Activated T-helper 2 cell treated with anti-CD3 and anti-CD28 coated beads, Interferon-gamma antibody, Interleukin-2, Interleukin-4, amounts not matched to agents 10 μg/mL and 5 μg/mL and 100 μg/mL, durations not matched to agents 14 hours and 24 hours and 36 hours (primary cell): Measurements from ENCODE around the gene MAS1L. TPM values are rescaled to one million over a fixed set of nuclear protein-coding genes. Genes with fewer than 3 reads are reported as not detected.

Source experiments
- DNase-seq: peaks from one replicate; pipeline ENCODE4 v3.0.0; 2021; ENCODE audit warnings: low spot score
- H3K27ac Mint-ChIP-seq: one replicate; pipeline ENCODE4 v1.8.0; 2021; ENCODE audit warnings: mixed read lengths
- H3K27me3 Mint-ChIP-seq: one replicate; pipeline ENCODE4 v1.8.0; 2021; ENCODE audit warnings: low read depth, mixed read lengths
- H3K36me3 Mint-ChIP-seq: one replicate; pipeline ENCODE4 v1.8.0; 2021; ENCODE audit warnings: low read depth, mixed read lengths
- H3K4me1 Mint-ChIP-seq: one replicate; pipeline ENCODE4 v1.8.0; 2021; ENCODE audit warnings: low read depth, mixed read lengths
- H3K4me3 Mint-ChIP-seq: one replicate; pipeline ENCODE4 v1.8.0; 2021; ENCODE audit warnings: low read depth, mild to moderate bottlenecking, moderate library complexity, mixed read lengths
- H3K9me3 Mint-ChIP-seq: one replicate; pipeline ENCODE4 v1.8.0; 2021; ENCODE audit warnings: mixed read lengths
- intact Hi-C: fragments of 100-400 bp; cut with micrococcal nuclease; formaldehyde crosslinking; loops from one replicate; pipeline ENCODE4 v1.15.1; 2023
- total RNA-seq: library from RNA; stranded (reverse); gene quantifications from 2 replicates; pipeline ENCODE4 v1.2.3, GENCODE V29; 2022

The MAS1L gene
- not detected in 2 replicates for total RNA-seq

GRCh38 chr6:29487660-29488059 is at the start of gene MAS1L:
Gene MAS1L (minus strand): TSS chr6:29487956. CDS start chr6:29487902, 54 bp downstream.
- no peaks in the 10 kb centered on the region for H3K4me1 Mint-ChIP-seq
- no peaks in the 10 kb centered on the region for H3K36me3 Mint-ChIP-seq
- H3K27ac Mint-ChIP-seq = no peak within 1 kb of the TSS
- no peaks in the 10 kb centered on the region for H3K9me3 Mint-ChIP-seq
- peaks cover 6% of the 10 kb centered on the region for H3K27me3 Mint-ChIP-seq
- DNase-seq = no peak
- no peak within 1 kb of the TSS for H3K4me3 Mint-ChIP-seq
- intact Hi-C loops = no loop called here

GRCh38 chr6:29532320-29532951 is 44.7 kb upstream of the MAS1L start:
- H3K27ac Mint-ChIP-seq = no peak overlapping the region
- intact Hi-C loops = no loop called here
- no peaks in the 10 kb centered on the region for H3K9me3 Mint-ChIP-seq
- H3K36me3 Mint-ChIP-seq = no peaks in the 10 kb centered on the region
- H3K27me3 Mint-ChIP-seq = no peaks in the 10 kb centered on the region
- no peak for DNase-seq
- no peaks in the 10 kb centered on the region for H3K4me1 Mint-ChIP-seq
- H3K4me3 Mint-ChIP-seq = no peak overlapping the region

GRCh38 chr6:29531668-29532067 is 43.9 kb upstream of the MAS1L start:
- H3K36me3 Mint-ChIP-seq = no peaks in the 10 kb centered on the region
- H3K27me3 Mint-ChIP-seq = no peaks in the 10 kb centered on the region
- DNase-seq = no peak
- no peaks in the 10 kb centered on the region for H3K4me1 Mint-ChIP-seq
- intact Hi-C loops = no loop called here
- H3K9me3 Mint-ChIP-seq = no peaks in the 10 kb centered on the region
- H3K27ac Mint-ChIP-seq = no peak overlapping the region
- no peak overlapping the region for H3K4me3 Mint-ChIP-seq

- intact Hi-C loops = no loop called here
- no peak for DNase-seq
- no peaks in the 10 kb centered on the region for H3K4me1 Mint-ChIP-seq
- H3K9me3 Mint-ChIP-seq = no peaks in the 10 kb centered on the region
- H3K27me3 Mint-ChIP-seq = no peaks in the 10 kb centered on the region
- H3K36me3 Mint-ChIP-seq = no peaks in the 10 kb centered on the region
- no peak overlapping the region for H3K27ac Mint-ChIP-seq
- H3K4me3 Mint-ChIP-seq = no peak overlapping the region
Observed at GRCh38 chr6:29530671-29531310, 43.0 kb upstream of the MAS1L start.

- H3K4me3 Mint-ChIP-seq = no peak overlapping the region
- intact Hi-C loops = no loop called here
- DNase-seq = no peak
- no peak overlapping the region for H3K27ac Mint-ChIP-seq
- no peaks in the 10 kb centered on the region for H3K9me3 Mint-ChIP-seq
- no peaks in the 10 kb centered on the region for H3K36me3 Mint-ChIP-seq
- peaks cover 8% of the 10 kb centered on the region for H3K27me3 Mint-ChIP-seq
- H3K4me1 Mint-ChIP-seq = no peaks in the 10 kb centered on the region
Observed at GRCh38 chr6:29529956-29530355, 42.2 kb upstream of the MAS1L start.

- DNase-seq = no peak
- H3K4me3 Mint-ChIP-seq = no peak overlapping the region
- H3K27ac Mint-ChIP-seq = no peak overlapping the region
- H3K9me3 Mint-ChIP-seq = no peaks in the 10 kb centered on the region
- no peaks in the 10 kb centered on the region for H3K36me3 Mint-ChIP-seq
- peaks cover 13% of the 10 kb centered on the region for H3K27me3 Mint-ChIP-seq
- intact Hi-C loops = no loop called here
- no peaks in the 10 kb centered on the region for H3K4me1 Mint-ChIP-seq
Observed at GRCh38 chr6:29528988-29529560, 41.3 kb upstream of the MAS1L start.

GRCh38 chr6:29528300-29528931 is 40.7 kb upstream of the MAS1L start:
- Mint-ChIP-seq H3K4me1 (no peaks in the 10 kb centered on the region), H3K27ac (no peak overlapping the region)

GRCh38 chr6:29527564-29527963 is 39.8 kb upstream of the MAS1L start:
- Mint-ChIP-seq H3K9me3 (no peaks in the 10 kb centered on the region), H3K4me1 (no peaks in the 10 kb centered on the region), H3K27me3 (peaks cover 21% of the 10 kb centered on the region), H3K36me3 (no peaks in the 10 kb centered on the region), H3K4me3 (no peak overlapping the region), H3K27ac (no peak overlapping the region)
- DNase-seq = no peak
- intact Hi-C loops = no loop called here

More at GRCh38 chr6:29528300-29528931, 40.7 kb upstream of the MAS1L start:
- H3K9me3 Mint-ChIP-seq = no peaks in the 10 kb centered on the region
- H3K4me3 Mint-ChIP-seq = no peak overlapping the region
- intact Hi-C loops = no loop called here
- no peaks in the 10 kb centered on the region for H3K36me3 Mint-ChIP-seq
- peaks cover 15% of the 10 kb centered on the region for H3K27me3 Mint-ChIP-seq
- no peak for DNase-seq

- no peak for DNase-seq
- intact Hi-C loops = no loop called here
- Mint-ChIP-seq H3K9me3 (no peaks in the 10 kb centered on the region), H3K36me3 (no peaks in the 10 kb centered on the region), H3K4me3 (no peak overlapping the region), H3K27ac (no peak overlapping the region), H3K27me3 (peaks cover 21% of the 10 kb centered on the region), H3K4me1 (no peaks in the 10 kb centered on the region)
Observed at GRCh38 chr6:29527126-29527525, 39.4 kb upstream of the MAS1L start.

- DNase-seq = no peak
- Mint-ChIP-seq H3K36me3 (no peaks in the 10 kb centered on the region), H3K27ac (no peak overlapping the region), H3K4me1 (no peaks in the 10 kb centered on the region), H3K4me3 (no peak overlapping the region), H3K27me3 (peaks cover 27% of the 10 kb centered on the region), H3K9me3 (no peaks in the 10 kb centered on the region)
- intact Hi-C loops = no loop called here
Observed at GRCh38 chr6:29525311-29525639, 37.5 kb upstream of the MAS1L start.

- Mint-ChIP-seq H3K4me3 (no peak overlapping the region), H3K27me3 (peaks cover 27% of the 10 kb centered on the region), H3K9me3 (no peaks in the 10 kb centered on the region), H3K36me3 (no peaks in the 10 kb centered on the region), H3K4me1 (no peaks in the 10 kb centered on the region), H3K27ac (no peak overlapping the region)
- no peak for DNase-seq
- intact Hi-C loops = no loop called here
Observed at GRCh38 chr6:29524444-29525310, 36.9 kb upstream of the MAS1L start.

- Mint-ChIP-seq H3K27me3 (peaks cover 27% of the 10 kb centered on the region), H3K36me3 (no peaks in the 10 kb centered on the region), H3K4me3 (no peak overlapping the region), H3K9me3 (no peaks in the 10 kb centered on the region), H3K4me1 (no peaks in the 10 kb centered on the region), H3K27ac (no peak overlapping the region)
- intact Hi-C loops = no loop called here
- DNase-seq = no peak
Observed at GRCh38 chr6:29524044-29524443, 36.3 kb upstream of the MAS1L start.
